Ishikawa (cell line): Measurements from ENCODE around the gene ADA.

Experiments used
- CEBPB ChIP-seq: IDR thresholded peaks from 2 replicates; pipeline ENCODE4 v1.6.1; 2012
- CREB1 ChIP-seq: IDR thresholded peaks from 2 replicates; pipeline ENCODE4 v1.6.1; 2012; ENCODE audit warnings: low read depth
- EP300 ChIP-seq: IDR thresholded peaks from 2 replicates; pipeline ENCODE4 v1.6.1; 2012; ENCODE audit warnings: borderline replicate concordance
- MAX ChIP-seq: IDR thresholded peaks from 2 replicates; pipeline ENCODE4 v1.6.1; 2012
- RAD21 ChIP-seq: IDR thresholded peaks from 2 replicates; pipeline ENCODE4 v1.6.1; 2012; ENCODE audit warnings: low read depth
- TAF1 ChIP-seq: IDR thresholded peaks from 2 replicates; pipeline ENCODE4 v1.6.1; 2012; ENCODE audit warnings: low read depth, mild to moderate bottlenecking
- ZBTB7A ChIP-seq: IDR thresholded peaks from 2 replicates; pipeline ENCODE4 v1.6.1; 2012; ENCODE audit warnings: low read depth

- no peak for TF ChIP-seq TAF1
- no peak for TF ChIP-seq RAD21
- no peak for TF ChIP-seq EP300
- no peak for TF ChIP-seq CREB1
- no peak for TF ChIP-seq MAX
- no peak for TF ChIP-seq CEBPB
- no peak for TF ChIP-seq ZBTB7A
These were observed 81.1 kb downstream of the ADA start for GRCh38 chr20:44570367-44570766.
